CD1c-positive myeloid dendritic cell (primary cell): Measurements from ENCODE around the gene TAC3.
"Not testable (repeated sequence)": the region's sequence is repeated elsewhere in the genome, so short reads cannot be mapped to it uniquely, and the experiment has no call there.

Source experiments
- DNase-seq: peaks from one replicate; pipeline ENCODE4 v3.0.0-alpha.2; 2016; ENCODE audit errors: extremely low spot score

Gene TAC3

DNA sequence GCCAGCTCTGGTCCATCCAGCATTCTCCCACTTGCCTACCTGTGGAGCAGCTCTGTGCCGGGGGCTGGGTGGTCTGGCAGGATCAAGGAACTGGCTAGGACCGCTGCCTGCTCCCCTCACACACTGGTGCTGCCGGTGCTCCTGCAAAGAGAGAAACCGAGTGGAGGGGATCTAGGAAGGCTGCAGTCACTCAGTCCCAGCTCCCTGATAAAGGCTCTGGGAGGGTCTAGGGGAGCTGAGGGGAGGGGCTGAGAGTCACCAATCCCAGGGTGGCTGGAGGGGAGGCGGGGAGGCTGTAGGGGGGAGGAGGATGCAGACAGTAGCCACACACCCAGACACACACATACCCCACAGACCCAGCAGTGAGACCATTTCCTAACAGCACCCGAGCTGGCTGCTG, at the start of gene TAC3:
TSS of gene TAC3 (minus strand) at position 182 of the 400 bp plus-strand sequence. CDS start 732 bp downstream, outside the sequence.
- DNase-seq: no peak

- peak; percentile 91 for DNase-seq
Observed at GRCh38 chr12:57063991-57064685, 47.8 kb upstream of the TAC3 start.

DNA sequence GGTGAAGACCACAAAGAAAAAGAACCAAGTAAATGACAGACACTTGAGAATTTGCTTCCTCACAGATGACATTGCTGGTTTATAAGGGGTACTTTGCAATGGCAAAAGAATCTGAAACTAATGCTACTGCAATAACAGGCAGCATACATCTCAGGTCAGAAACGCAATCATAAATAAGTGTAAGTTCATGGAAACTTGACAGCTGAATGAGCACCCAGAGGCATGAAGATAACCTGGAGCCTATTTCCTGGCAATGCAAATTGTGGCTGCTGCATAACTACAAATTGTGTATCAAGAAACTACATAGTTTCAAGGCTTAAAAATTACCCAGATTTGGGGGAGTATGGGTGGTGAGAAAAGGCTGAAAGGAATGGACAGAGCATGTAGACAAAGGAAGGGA, 42.1 kb upstream of the TAC3 start:
- no peak for DNase-seq

- DNase-seq: no peak
Observed at GRCh38 chr12:57057067-57057751, 40.9 kb upstream of the TAC3 start.

DNA sequence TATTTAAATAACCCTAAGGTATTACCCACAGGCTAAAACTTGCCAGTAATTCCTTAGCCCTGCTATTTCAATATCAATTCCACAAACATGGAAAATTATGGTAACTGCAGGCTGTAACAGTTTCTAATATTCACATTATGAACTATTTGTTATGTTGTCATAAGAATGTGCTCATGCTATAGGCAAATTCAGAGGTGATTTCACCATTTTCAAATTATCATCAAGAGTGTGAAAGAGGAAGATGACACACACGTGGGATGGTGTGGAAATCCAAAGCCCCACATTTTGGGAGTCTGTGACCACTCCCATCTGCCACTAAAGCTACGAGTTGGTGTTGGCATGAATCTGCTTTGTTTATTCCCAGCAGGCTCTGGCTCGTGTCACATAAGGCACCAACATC, 39.5 kb upstream of the TAC3 start:
- DNase-seq: peak; percentile 77

DNA sequence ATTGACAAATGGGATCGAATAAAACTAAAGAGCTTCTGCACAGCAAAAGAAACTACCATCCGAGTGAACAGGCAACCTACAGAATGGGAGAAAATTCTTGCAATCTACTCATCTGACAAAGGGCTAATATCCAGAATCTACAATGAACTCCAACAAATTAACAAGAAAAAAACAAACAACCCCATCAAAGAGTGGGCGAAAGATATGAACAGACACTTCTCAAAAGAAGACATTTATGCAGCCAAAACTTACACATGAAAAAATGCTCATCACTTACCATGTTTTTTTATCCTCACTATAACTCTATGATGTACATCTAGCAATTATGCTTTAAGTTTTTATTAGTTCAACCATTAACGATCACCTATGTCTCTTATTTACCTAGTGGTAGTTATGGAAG, 37.6 kb upstream of the TAC3 start:
- DNase-seq: not testable (repeated sequence)

DNA sequence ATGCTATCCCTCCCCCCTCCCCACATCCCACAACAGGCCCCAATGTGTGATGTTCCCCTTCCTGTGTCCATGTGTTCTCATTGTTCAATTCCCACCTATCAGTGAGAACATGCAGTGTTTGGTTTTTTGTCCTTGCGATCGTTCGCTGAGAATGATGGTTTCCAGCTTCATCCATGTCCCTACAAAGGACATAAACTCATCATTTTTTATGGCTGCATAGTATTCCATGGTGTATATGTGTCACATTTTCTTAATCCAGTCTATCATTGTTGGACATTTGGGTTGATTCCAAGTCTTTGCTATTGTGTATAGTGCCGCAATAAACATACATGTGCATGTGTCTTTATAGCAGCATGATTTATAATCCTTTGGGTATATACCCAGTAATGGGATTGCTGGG, 36.8 kb upstream of the TAC3 start:
- DNase-seq: not testable (repeated sequence)

DNA sequence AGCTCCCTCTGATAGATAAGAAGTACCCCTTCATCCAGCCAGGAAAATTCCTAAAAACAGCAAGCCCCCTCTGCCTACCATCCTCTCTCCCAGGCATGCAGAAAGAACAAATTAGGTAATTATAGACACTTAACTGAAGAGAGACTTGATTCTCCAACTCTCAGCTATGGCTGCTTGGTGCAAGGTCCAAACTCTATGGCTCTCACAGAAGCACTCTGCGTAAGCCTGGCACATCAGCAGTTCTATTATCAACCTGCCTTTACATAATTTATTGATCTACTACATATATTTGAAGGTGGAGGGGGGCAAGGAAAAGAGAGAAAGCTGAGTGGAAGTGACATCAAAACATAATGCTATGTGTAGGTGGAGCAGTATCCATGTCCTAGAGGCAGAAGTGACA, 34.7 kb upstream of the TAC3 start:
- DNase-seq: no peak

DNA sequence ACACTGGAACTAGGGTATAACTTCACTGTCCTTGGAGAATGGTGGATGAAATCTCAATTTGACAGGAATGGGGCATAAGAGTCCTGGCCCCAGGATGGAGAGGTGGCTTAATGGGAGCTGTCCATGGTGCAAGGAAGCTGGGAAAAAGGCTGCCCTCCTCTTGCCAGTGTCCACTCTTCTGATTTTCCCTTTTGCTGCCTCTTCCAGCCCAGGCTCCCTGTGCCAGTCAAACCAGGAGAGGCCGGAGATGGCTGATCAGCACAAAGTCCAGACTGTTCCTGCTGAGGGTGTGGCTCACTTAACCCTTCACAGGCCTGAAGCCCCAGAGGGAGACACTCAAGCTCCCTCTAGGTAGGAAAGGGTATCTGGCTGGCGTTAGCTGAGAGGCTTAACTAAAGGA, 33.6 kb upstream of the TAC3 start, which contains the start of gene MYO1A:
TSS of gene MYO1A (minus strand) at position 240 of the 400 bp plus-strand sequence. CDS start 1,806 bp downstream, outside the sequence.
- no peak for DNase-seq

DNA sequence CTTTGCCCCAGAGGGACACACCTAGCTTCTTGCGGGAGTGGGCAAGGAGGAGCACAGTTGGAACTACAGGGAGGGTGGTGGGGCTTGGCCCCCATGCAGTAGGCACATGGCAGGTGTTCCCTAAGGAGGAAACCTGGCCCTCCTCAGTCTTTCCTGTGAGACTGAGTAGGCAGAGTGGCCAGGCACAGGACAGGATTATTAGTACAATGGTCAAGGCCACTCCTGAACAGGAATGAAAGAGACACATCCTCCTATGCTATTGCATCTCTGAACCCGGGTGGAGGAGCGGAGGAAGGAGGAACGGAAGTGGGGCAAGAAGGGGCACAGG, 32.8 kb upstream of the TAC3 start:
- no peak for DNase-seq

GRCh38 chr12:57048423-57049118, 32.2 kb upstream of the TAC3 start:
- DNase-seq: no peak

- DNase-seq: no peak
Observed at GRCh38 chr12:57047981-57048380, 31.7 kb upstream of the TAC3 start.

GRCh38 chr12:57046947-57047890, 30.9 kb upstream of the TAC3 start:
- DNase-seq: peak; percentile 66

DNA sequence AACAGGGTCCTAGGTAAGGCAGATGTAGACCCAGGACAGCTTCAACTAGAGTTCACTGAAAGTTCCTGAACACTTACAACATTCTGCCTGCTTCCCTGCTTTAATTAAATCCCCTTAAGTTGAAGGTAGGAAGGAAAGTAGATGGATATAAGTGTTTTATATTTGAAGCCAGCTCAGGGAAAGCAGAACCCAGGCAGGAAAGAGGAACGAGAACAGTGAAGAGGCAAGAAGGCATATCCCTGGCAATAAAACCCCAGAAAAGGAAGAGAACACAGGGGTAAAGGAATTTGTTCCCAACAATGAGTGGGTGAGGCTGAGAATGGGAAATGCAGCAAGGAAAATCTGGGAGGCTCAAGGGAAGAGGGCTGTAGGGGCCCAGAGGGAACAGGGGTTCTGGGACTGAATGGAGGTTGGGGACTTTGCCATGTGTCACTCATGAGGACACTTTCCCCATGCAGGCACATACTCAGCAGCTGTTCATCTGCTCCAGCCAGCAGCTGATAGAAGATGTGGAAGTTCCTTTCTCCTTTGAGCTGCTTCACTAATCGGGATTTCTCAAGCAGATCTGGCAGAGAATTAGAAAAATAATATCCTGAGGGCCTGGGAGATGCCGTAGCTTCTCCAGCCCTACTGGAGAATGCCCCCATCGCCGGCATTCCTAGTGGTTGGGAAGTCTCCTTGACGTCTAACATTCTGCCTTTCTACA, 29.9 kb upstream of the TAC3 start:
- DNase-seq: peak; percentile 51

DNA sequence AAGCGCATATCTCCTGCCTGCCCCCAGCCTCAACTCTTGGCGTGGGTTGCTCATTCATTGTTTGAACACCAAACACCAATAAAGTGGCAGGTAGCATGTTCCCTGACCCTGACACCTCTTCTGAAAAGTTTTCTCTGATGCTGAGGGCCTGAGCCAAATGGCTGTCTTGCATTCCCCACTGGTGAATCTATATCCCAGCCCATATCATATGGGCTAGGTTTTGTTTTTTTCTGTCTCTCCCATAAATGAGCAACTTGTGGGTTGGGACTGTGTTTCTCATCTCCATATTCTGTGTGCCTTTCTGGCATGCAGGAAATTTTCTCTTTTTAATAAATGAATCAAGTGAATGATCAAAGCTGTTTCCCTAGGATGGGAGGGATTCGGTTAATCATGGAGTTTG, 28.6 kb upstream of the TAC3 start:
- DNase-seq: no peak

GRCh38 chr12:57044468-57044867, 28.1 kb upstream of the TAC3 start:
- no peak for DNase-seq

DNA sequence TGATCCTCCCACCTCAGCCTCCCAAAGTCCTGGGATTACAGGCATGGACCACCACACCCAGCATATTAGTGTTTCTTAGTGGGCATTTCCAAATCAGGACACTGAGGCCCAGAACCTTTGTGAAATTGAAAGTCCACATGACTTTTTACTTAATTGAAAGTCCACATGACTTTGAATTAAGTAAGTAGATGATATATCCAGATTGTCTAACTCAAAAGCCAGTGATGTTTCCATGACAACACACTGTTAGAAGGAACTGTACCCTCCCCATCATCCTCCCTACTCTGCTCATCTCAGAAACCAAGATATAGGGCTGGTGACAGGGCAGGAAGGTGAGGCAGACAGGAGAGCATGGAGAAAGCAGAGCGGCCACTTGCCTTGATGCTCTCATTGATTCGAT, 26.4 kb upstream of the TAC3 start:
- DNase-seq: no peak

DNA sequence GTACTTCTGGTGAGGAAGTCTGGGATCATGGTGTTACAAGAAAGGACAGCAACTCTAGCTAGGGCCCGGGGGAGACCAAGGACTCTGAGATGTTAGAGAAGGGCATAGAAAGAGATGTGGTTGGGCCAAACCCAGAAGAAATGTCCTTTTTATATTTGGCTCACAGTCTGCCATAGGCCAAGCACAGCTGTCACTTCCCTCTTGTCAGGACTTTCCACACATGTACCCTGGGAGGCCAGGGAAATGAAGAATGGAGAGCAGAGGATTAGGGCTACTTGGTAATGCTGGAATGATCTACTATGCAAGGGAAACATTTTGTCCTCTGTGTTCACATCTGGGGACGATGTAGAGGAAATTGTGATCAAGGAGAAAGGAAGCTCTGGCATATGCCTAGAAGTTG, 24.4 kb upstream of the TAC3 start:
- peak; percentile 12 for DNase-seq

DNA sequence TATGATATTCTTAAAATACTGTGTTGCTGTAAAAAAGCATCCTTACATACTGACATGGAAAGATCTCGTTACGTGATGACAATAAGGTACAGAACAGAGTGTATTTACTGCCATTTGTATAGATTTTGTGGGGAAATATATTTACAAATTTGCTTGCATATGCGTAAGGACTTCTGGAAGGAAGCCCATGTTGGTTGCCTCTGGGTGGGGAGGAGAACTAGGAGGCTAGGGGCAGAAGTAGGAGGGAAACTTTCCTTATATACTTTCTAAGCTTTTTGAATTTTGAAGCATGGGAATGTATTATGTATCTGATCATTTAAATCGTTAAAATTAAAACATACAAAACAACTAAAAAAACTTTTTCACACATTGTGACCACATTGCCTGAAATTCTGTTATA, 23.9 kb upstream of the TAC3 start:
- no peak for DNase-seq

DNA sequence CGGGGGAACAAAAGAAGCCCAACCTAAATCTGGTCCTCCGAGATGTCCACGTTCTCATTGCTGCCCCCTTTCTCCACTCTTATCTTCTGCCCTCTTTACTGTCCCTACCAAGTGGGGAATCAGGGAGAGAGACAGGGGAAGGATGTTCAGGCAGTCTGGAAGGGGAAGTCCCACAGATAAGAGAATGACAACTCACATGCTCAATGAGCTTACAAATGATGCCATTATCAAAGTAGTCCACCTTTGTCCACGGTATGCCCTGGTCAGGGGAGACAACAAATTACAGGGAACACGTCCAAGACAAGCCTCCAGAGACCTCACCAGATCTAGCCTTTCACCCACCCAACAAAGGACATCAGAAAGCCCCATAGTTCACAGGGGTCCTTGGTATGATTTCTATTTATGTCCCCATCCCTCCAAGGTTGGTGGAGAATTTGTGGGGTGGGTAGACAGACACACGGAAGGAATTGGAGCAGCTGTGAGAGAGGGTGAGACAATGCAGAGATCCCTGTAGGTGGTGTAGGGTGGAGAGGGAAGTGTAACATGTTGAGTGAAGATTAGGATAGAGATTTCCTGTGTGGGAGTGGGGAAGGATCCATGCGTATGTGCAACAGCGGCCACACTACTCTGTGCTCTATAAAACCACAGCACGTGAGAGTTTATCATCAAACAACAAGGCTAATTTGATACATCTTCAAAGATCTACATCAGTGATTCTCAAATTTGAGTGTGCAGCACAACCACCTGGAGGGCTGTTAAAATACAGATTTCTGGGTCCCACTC, 22.9 kb upstream of the TAC3 start:
- peak; percentile 58 for DNase-seq
